Left lung (tissue), 10 donors: ENCODE data around the gene ASXL3. TPM values are rescaled to one million over a fixed set of nuclear protein-coding genes. Genes with fewer than 3 reads are reported as not detected.

Experiments
- ATAC-seq: fragments of 200-7000 bp; cut with Tn5 transposase; one replicate; pipeline ENCODE4 v1.9.1; 2020; ENCODE audit warnings: moderate library complexity
- DNase-seq, 4 donors: peaks; one replicate each; pipeline ENCODE4 v3.0.0-alpha.2; 2013 to 2020
- H3K27ac ChIP-seq, 2 donors: fragments of 200-600 bp; sonication (generic) in 1 of 2; one replicate each; pipeline versions ENCODE4 v1.5.0 to v1.8.0; 2020 to 2021
- H3K27me3 ChIP-seq, 2 donors: fragments of 200-600 bp; sonication (generic) in 1 of 2; one replicate each; pipeline versions ENCODE4 v1.5.0 to v1.8.0; 2020 to 2021
- H3K36me3 ChIP-seq, 2 donors: fragments of 200-600 bp; sonication (generic) in 1 of 2; one replicate each; pipeline versions ENCODE4 v1.5.0 to v1.8.0; 2020 to 2021
- H3K4me1 ChIP-seq, 2 donors: fragments of 200-600 bp; one replicate each; pipeline ENCODE4 v1.8.0; 2021
- H3K4me3 ChIP-seq, 2 donors: fragments of 200-600 bp; sonication (generic) in 1 of 2; one replicate each; pipeline versions ENCODE4 v1.5.0 to v1.8.0; 2020 to 2021; ENCODE audit warnings: mild to moderate bottlenecking in 1 of 2
- H3K9me3 ChIP-seq, 2 donors: fragments of 200-600 bp; sonication (generic) in 1 of 2; one replicate each; pipeline versions ENCODE4 v1.5.0 to v1.8.0; 2020 to 2021
- intact Hi-C, 2 donors: fragments of 100-400 bp; cut with DNase I; formaldehyde crosslinking; loops; one replicate each; pipeline versions ENCODE4 v1.11.2 to v1.14.2; 2022
- polyA plus RNA-seq, 6 donors: library from polyadenylated mRNA; unstranded; fragments of 120-200 nt; gene quantifications; one replicate each; pipeline ENCODE4 v1.2.1, GENCODE V29; 2013; ENCODE audit not compliant: insufficient read length in 6 of 6
- total RNA-seq, 2 donors: library from RNA; stranded (reverse); fragmentation: NEBNext Ultra II Directional; extraction: Animal tissue kit (Norgen Biotek cat#: 25700); gene quantifications; one replicate each; pipeline ENCODE4 v1.2.1, GENCODE V29; 2021
- TF ChIP-seq, protein P1 (sequence below), 2 donors: fragments of 200-600 bp; sonication (generic) in 1 of 2; IDR thresholded peaks; one replicate each; pipeline versions ENCODE4 v1.5.0 to v1.8.0; 2021; ENCODE audit warnings: antibody characterized with exemption in 2 of 2
- donor health status: DM: no; HTN: yes; CAD: no.
- donor health status: DM: no; HTN: no; CAD: no.

The ASXL3 gene
- total and polyA plus RNA-seq, 8 donors, result 1.5 to 12.9 (median 11.1) TPM

- Histone ChIP-seq H3K27ac (no peak overlapping the region), H3K36me3 (no peaks in the 10 kb centered on the region), H3K4me3 (no peak overlapping the region), H3K4me1 (peaks cover 0 to 4% of the 10 kb centered on the region in 2 donors), H3K9me3 (no peaks in the 10 kb centered on the region), H3K27me3 (peaks cover 14 to 35% of the 10 kb centered on the region in 2 donors)
- intact Hi-C loops, result no loop called here
- no peak for ATAC-seq
- DNase-seq, result peak in 1 of 4 donors; percentile 18
- TF ChIP-seq, protein P1, sequence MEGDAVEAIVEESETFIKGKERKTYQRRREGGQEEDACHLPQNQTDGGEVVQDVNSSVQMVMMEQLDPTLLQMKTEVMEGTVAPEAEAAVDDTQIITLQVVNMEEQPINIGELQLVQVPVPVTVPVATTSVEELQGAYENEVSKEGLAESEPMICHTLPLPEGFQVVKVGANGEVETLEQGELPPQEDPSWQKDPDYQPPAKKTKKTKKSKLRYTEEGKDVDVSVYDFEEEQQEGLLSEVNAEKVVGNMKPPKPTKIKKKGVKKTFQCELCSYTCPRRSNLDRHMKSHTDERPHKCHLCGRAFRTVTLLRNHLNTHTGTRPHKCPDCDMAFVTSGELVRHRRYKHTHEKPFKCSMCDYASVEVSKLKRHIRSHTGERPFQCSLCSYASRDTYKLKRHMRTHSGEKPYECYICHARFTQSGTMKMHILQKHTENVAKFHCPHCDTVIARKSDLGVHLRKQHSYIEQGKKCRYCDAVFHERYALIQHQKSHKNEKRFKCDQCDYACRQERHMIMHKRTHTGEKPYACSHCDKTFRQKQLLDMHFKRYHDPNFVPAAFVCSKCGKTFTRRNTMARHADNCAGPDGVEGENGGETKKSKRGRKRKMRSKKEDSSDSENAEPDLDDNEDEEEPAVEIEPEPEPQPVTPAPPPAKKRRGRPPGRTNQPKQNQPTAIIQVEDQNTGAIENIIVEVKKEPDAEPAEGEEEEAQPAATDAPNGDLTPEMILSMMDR (IDR thresholded peaks at IDR 0.05), result no peak
Measured at GRCh38 chr18:33581856-33582255, 3.8 kb downstream of the ASXL3 start.

- Histone ChIP-seq H3K9me3 (no peaks in the 10 kb centered on the region), H3K4me3 (no peak overlapping the region), H3K27ac (no peak overlapping the region), H3K36me3 (no peaks in the 10 kb centered on the region), H3K27me3 (peaks cover 3 to 16% of the 10 kb centered on the region in 2 donors), H3K4me1 (no peaks in the 10 kb centered on the region)
- DNase-seq (no peak), ATAC-seq (no peak)
- intact Hi-C loops, result no loop called here
- TF ChIP-seq, protein P1 (IDR thresholded peaks at IDR 0.05), result no peak
Measured at GRCh38 chr18:33583901-33584300, 5.9 kb downstream of the ASXL3 start.

GRCh38 chr18:33584548-33585430 lies 6.8 kb downstream of the ASXL3 start:
- Histone ChIP-seq H3K27me3 (peaks cover 0 to 7% of the 10 kb centered on the region in 2 donors), H3K9me3 (no peaks in the 10 kb centered on the region), H3K27ac (no peak overlapping the region), H3K36me3 (no peaks in the 10 kb centered on the region), H3K4me3 (no peak overlapping the region), H3K4me1 (no peaks in the 10 kb centered on the region)
- peak in 1 of 4 donors; percentile 24 for DNase-seq
- ATAC-seq, result no peak
- TF ChIP-seq, protein P1 (IDR thresholded peaks at IDR 0.05), result no peak
- intact Hi-C loops, result no loop called here

DNA sequence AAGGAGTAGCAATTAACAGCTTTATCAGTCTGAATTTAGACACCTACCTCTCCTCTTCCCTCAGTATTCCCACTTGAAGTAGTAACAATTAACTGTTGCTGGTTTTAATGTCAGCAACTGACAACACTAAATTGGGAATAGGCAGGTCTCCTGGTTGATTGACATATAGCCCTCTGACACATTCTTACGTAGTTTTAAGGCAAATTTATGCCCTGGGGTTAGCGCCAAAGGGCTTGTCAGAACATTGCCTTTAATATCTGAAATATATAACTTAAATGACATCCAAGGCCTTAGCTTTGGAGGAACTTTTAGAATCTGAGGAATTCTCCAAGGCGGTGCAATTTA lies 7.4 kb downstream of the ASXL3 start:
- H3K9me3 ChIP-seq, result no peaks in the 10 kb centered on the region
- H3K36me3 ChIP-seq, result no peaks in the 10 kb centered on the region
- no peaks in the 10 kb centered on the region for H3K4me1 ChIP-seq
- ATAC-seq (no peak), DNase-seq (no peak)
- peaks cover 0 to 1% of the 10 kb centered on the region in 2 donors for H3K27me3 ChIP-seq
- no peak overlapping the region for H3K4me3 ChIP-seq
- TF ChIP-seq, protein P1 (IDR thresholded peaks at IDR 0.05), result no peak
- intact Hi-C loops, result no loop called here
- no peak overlapping the region for H3K27ac ChIP-seq

DNA sequence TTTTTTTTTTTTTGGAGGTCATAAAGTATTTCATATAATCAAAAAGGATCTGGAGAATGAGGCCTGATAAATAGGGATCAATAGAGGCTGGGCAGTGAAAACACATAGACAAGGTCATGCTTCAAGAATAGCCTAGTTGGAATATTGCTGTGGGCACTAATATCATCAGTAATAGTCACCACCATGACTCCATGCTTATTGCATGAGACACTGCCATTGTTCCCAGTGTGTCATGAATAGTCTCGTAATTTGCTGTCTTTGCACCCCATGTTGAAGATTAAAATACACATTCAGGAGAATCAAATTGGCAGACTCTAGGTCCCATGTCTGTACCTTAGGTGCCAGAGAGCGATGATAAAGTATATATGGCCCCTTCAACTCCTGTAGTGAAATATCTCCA lies 10.3 kb downstream of the ASXL3 start:
- no peak for DNase-seq
- Histone ChIP-seq H3K27ac (no peak overlapping the region), H3K9me3 (no peaks in the 10 kb centered on the region), H3K36me3 (no peaks in the 10 kb centered on the region), H3K4me3 (no peak overlapping the region), H3K4me1 (no peaks in the 10 kb centered on the region), H3K27me3 (no peaks in the 10 kb centered on the region)
- intact Hi-C loops, result no loop called here
- no peak for ATAC-seq
- TF ChIP-seq, protein P1 (IDR thresholded peaks at IDR 0.05), result no peak
